ENCODE data around the gene PHF14. TPM values are rescaled to one million over a fixed set of nuclear protein-coding genes. Genes with fewer than 3 reads are reported as not detected.

The PHF14 gene
- total RNA-seq, 2 donors from 2014 or later, result 52.0 to 53.1 TPM

- no peak overlapping the region for H3K27ac ChIP-seq (ENCODE audit: low read depth, low read length)
- no peaks in the 10 kb centered on the region for H3K27me3 Mint-ChIP-seq (ENCODE audit: insufficient read depth)
- no peak for DNase-seq
Measured at GRCh38 chr7:11083214-11083568, 109.5 kb downstream of the PHF14 start.

GRCh38 chr7:11104578-11104977, 130.9 kb downstream of the PHF14 start:
- Mint-ChIP-seq H3K9me3 (no peaks in the 10 kb centered on the region), H3K36me3 (ENCODE audit: low read depth) (peaks cover 3% of the 10 kb centered on the region), H3K27me3 (ENCODE audit: insufficient read depth) (no peaks in the 10 kb centered on the region), H3K27ac (no peak overlapping the region), H3K4me3 (no peak overlapping the region), H3K4me1 (peaks cover 12% of the 10 kb centered on the region)
- Histone ChIP-seq H3K36me3 (ENCODE audit: control insufficient read depth, insufficient read depth, low read length) (peaks cover 3% of the 10 kb centered on the region), H3K27ac (ENCODE audit: low read depth, low read length) (no peak overlapping the region), H3K9ac (ENCODE audit: extremely low read depth, low read length, poor library complexity, severe bottlenecking) (no peak overlapping the region), H3K4me1 (ENCODE audit: control insufficient read depth, insufficient read depth, low read length) (peaks cover 6% of the 10 kb centered on the region), H3K9me3 (ENCODE audit: control insufficient read depth, low read length) (no peaks in the 10 kb centered on the region), H3K27me3 (ENCODE audit: control insufficient read depth, insufficient read depth, low read length, poor library complexity, severe bottlenecking) (no peaks in the 10 kb centered on the region), H3K4me3 (ENCODE audit: low read length) (no peak overlapping the region)
- 40 to 65% methylated on average over 1 of the region's 2 CpGs for WGBS, 2 experiments (ENCODE audit: insufficient coverage in 1 of 2, insufficient read length in 1 of 2)
- no peak for DNase-seq
- TF ChIP-seq CTCF (conservative IDR thresholded peaks at IDR 0.05), result no peak

More at GRCh38 chr7:11083214-11083568, 109.5 kb downstream of the PHF14 start:
- H3K9ac ChIP-seq (ENCODE audit: extremely low read depth, low read length, poor library complexity, severe bottlenecking), result peak overlapping the region; percentile 39
- H3K36me3 ChIP-seq (ENCODE audit: control insufficient read depth, insufficient read depth, low read length), result peaks cover 10% of the 10 kb centered on the region
- TF ChIP-seq CTCF (conservative IDR thresholded peaks at IDR 0.05), result no peak
- no peaks in the 10 kb centered on the region for H3K27me3 ChIP-seq (ENCODE audit: control insufficient read depth, insufficient read depth, low read length, poor library complexity, severe bottlenecking)
- Mint-ChIP-seq H3K4me3 (no peak overlapping the region), H3K27ac (peak overlapping the region; percentile 78), H3K36me3 (ENCODE audit: low read depth) (peaks cover 21% of the 10 kb centered on the region), H3K9me3 (peaks cover 14% of the 10 kb centered on the region), H3K4me1 (no peaks in the 10 kb centered on the region)
- peaks cover 21% of the 10 kb centered on the region for H3K9me3 ChIP-seq (ENCODE audit: control insufficient read depth, low read length)
- H3K4me1 ChIP-seq (ENCODE audit: control insufficient read depth, insufficient read depth, low read length), result no peaks in the 10 kb centered on the region
- peak overlapping the region; percentile 2 for H3K4me3 ChIP-seq (ENCODE audit: low read length)
- 97 to 100% methylated on average over 2 to 7 of the region's 7 CpGs for WGBS, 2 experiments (ENCODE audit: insufficient coverage in 1 of 2, insufficient read length in 1 of 2)

- no peak for DNase-seq
- Mint-ChIP-seq H3K9me3 (no peaks in the 10 kb centered on the region), H3K27me3 (ENCODE audit: insufficient read depth) (no peaks in the 10 kb centered on the region), H3K36me3 (ENCODE audit: low read depth) (peaks cover 3% of the 10 kb centered on the region), H3K4me1 (peaks cover 6% of the 10 kb centered on the region), H3K4me3 (no peak overlapping the region), H3K27ac (no peak overlapping the region)
- Histone ChIP-seq H3K36me3 (ENCODE audit: control insufficient read depth, insufficient read depth, low read length) (peaks cover 8% of the 10 kb centered on the region), H3K4me3 (ENCODE audit: low read length) (no peak overlapping the region), H3K27ac (ENCODE audit: low read depth, low read length) (no peak overlapping the region), H3K27me3 (ENCODE audit: control insufficient read depth, insufficient read depth, low read length, poor library complexity, severe bottlenecking) (no peaks in the 10 kb centered on the region), H3K9me3 (ENCODE audit: control insufficient read depth, low read length) (no peaks in the 10 kb centered on the region), H3K4me1 (ENCODE audit: control insufficient read depth, insufficient read depth, low read length) (peaks cover 6% of the 10 kb centered on the region), H3K9ac (ENCODE audit: extremely low read depth, low read length, poor library complexity, severe bottlenecking) (no peak overlapping the region)
- no peak for TF ChIP-seq CTCF (conservative IDR thresholded peaks at IDR 0.05)
Measured at GRCh38 chr7:11109659-11110058, 136.0 kb downstream of the PHF14 start.
